Measurements from ENCODE around the gene BUD31.
A peak's percentile ranks its signal among the peaks of the same experiment; 100 is the strongest.
"Not testable (repeated sequence)": the region's sequence is repeated elsewhere in the genome, so short reads cannot be mapped to it uniquely, and the experiment has no call there.

The BUD31 gene

DNA sequence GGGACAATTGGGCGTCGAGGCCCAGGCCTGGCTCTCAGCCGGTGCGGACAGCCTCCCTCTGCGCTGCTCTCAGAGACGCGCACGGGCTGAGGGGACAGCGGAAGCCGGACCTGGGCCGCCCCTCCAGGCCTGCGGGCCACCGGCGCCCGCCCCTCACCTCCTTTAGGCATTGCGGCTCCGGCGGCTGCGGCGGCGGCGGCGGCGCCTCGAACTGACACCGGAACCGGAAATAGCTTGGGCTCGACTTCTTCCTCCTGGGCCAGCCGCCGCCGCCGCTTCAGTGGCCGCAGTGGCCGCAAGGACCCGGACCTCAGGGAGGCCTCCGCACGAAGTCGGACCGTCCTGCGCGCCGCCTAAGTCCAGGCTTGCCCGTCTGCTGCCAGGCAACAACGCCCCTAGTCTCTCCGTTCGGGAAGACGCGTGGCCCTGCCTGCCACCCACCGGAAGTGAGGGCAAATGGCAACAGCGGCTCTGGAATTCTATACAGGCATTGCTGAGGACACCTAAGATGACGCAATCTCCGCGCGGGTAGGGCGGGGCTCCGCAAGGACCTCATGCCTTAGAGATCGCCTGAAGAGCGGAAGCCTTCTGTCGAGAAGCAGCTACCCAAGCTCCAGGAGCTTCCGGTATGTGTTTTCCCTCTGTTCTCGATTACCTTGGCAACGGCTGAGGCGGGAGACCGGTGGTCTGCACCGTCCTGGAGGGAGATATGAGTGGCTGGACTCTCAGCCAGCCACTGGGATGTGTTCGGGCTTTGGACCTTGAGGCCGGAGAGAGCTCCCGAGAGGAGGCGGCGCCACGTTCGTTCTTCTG, at the start of gene BUD31, which contains the start of gene PDAP1:
Gene BUD31 (plus strand): TSS at position 591 of the 813 bp plus-strand sequence. CDS start 2,124 bp downstream, outside the sequence.
Gene PDAP1 (minus strand): TSS at position 219 of the 813 bp plus-strand sequence. CDS start 49 bp downstream, at position 170.
- peak; percentile 91 for DNase-seq (ENCODE audit: low read depth in 2 of 2)

DNA sequence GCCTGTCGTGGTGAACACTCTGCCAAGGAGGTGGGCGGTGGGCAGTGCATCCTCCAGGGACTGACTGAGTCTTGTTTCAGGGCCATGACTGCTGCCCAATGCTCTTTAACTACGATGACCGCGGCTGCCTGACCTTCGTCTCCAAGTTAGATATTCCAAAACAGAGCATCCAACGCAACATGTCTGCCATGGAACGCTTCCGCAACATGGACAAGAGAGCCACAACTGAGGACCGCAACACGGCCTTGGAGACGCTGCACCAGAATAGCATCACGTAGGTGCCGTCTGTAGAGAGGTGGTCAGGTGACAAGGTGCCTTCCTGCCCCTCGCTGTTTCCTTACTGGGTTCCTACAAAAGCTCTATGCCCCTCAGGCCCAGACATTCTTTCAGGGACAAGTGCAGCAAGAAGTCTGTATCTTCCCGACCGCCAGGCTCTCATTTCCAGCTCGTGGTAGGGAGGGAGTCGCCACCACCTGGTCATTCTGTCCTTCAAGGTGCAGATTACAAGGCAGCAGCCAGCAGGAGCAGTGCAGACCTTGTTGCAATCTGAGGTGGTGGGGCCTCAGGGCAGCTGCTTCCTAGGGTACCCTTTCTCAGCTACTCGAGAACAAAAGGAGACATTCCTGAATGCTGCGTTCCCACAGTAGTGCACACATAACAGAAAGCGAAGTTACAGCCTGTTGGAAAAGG, 49.2 kb upstream of the BUD31 start:
- DNase-seq (ENCODE audit: low read depth in 2 of 2): no peak

DNA sequence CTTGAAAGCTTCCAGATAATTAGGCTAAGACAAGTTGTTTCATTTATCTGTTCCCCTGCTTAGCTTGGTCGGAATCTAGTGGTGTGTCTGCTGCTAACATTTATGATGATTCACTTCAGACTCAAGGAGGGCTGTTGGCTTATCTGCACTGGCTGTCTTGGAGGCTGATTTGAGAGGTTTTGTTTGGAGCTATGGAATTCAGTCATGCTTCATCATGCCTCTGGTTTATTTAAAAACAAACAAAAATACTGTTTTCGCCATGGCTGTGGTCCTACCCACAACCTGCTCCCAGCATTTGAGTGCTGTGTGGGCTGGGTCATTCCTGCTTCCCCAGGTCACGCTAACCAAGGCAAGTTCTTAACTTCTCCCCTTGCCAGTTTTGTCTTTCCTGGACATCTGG, 46.0 kb upstream of the BUD31 start:
- DNase-seq (ENCODE audit: low read depth in 2 of 2): no peak

- no peak for DNase-seq (ENCODE audit: low read depth in 2 of 2)
Measured at GRCh38 chr7:99363286-99363685, 45.5 kb upstream of the BUD31 start.

GRCh38 chr7:99365318-99366141, 43.2 kb upstream of the BUD31 start:
- no peak for DNase-seq (ENCODE audit: low read depth in 2 of 2)

- no peak for DNase-seq (ENCODE audit: low read depth in 2 of 2)
Measured at GRCh38 chr7:99366646-99367045, 42.1 kb upstream of the BUD31 start.

DNA sequence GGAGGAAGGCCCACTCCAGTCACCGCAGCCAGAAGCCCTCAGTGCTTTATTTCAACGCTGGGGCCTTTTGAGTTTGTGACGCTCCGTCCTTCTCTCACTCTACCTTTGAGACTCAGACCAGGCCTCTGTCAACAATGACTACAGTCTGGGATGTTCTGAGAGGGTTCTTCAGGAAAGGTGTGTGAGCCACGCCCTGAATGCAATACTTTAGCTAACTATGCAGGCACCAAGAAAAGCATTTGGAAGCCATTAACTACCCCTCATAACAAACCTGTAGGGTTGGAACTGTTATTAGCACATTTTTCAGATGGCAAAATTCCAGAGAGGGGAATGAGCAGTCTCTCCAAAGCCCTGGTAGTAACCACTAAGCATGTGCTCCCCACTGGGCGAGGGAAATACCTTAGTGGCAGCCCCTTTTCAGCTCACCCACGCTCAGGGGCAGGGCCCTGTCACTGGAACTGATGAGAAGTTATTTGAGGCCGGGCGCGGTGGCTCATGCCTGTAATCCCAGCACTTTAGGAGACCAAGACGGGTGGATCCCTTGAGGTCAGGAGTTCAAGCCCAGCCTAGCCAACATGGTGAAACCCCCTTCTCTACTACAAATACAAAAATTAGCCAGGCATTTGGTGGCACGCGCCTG, 39.9 kb upstream of the BUD31 start:
- no peak for DNase-seq (ENCODE audit: low read depth in 2 of 2)

GRCh38 chr7:99369767-99370391, 38.9 kb upstream of the BUD31 start:
- no peak for DNase-seq (ENCODE audit: low read depth in 2 of 2)

DNA sequence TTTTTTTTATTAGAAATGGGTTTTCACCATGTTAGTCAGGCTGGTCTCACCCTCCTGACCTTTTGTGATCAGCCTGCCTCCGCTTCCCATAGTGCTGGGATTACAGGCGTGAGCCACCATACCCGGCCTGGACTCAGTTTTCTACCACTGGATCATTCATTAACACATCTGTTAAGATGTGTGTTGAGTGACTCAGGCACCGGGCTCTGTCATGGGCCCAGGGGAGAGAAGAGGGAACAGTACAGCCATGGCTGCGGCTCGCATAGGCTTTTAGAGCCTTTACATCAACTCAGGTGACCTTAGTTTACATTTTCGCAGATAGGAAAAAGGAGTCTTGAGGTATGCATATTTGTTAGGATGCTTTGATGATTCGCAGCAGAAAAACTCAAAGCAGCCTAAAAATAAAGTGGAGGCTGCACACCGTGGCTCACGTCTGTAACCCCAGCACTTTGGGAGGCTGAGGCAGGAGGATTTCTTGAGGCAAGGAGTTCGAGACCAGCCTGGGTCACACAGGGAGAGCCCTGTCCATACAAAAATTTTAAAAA, 37.3 kb upstream of the BUD31 start:
- no peak for DNase-seq (ENCODE audit: low read depth in 2 of 2)

DNA sequence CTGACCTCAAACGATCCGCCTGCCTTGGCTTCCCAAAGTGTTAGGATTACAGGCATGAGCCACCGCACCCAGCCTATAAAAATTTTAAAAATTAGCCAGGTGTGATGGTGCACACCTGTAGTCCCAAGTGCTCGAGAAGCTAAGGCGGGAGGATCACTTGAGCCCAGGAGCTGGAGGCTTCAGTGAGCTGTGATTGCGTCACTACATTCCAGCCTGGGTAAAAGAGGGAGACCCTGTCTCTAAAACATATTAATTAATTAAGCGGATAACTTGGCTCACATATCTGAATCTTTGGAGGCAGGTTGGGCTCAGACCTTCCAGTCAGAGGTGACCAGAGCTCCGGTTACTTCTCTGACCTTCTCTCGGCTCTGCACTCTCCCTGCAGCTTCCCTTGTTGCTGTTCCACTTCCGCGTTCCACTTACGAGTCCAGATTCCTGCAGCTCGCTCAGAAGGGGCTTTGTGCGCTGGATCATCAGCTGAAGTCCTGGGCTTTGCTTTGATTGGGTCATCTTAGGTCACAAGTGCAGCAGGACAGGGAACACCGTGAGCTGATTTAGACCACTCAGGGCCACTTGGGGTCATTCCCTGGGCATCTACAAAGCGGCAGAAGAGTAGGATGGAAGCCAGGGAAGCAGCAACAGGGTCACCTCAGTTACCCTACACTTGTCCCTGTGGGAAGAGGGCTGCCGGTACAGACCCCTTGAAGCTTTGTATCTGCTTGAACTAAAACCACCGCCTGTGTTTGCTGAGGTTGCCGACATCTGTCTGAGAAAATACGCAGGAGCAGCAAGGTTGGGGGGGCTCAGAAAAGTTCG, 36.3 kb upstream of the BUD31 start:
- DNase-seq (ENCODE audit: low read depth in 2 of 2): no peak

- no peak for DNase-seq (ENCODE audit: low read depth in 2 of 2)
Measured at GRCh38 chr7:99373091-99374066, 35.4 kb upstream of the BUD31 start.

GRCh38 chr7:99374111-99375064, 34.4 kb upstream of the BUD31 start, which contains the start of gene ARPC1B:
Gene ARPC1B (plus strand): TSS chr7:99374730. CDS start chr7:99385715, 10,985 bp downstream.
- DNase-seq (ENCODE audit: low read depth in 2 of 2): peak; percentile 67 to 72

GRCh38 chr7:99375070-99375807, 33.5 kb upstream of the BUD31 start:
- DNase-seq (ENCODE audit: low read depth in 2 of 2): no peak

DNA sequence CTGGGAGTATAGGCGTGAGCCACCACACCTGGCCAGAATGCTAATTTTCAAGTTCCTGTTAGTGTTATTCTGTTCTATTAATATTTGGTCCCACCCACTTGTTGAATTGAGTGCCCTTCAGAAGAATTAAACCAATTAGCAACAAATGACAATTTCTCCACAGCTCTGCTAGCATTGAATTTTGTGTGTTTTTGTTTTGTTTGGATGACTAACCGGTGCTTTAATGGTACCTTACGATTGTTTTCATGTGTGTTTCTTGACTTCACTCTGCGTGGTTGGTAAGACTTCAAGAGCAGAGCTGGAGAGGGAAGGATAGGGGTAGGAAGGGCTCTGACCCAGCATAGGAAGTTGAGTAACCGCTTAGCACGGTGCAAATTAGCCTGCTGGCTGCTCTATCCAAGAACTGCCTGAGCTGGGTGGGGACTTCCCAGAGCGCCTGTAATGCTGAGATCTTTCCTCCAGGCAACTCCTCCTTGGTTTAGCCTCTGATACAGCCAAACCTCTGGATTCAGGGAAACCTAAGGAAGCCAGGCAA, 29.7 kb upstream of the BUD31 start:
- DNase-seq (ENCODE audit: low read depth in 2 of 2): no peak

DNA sequence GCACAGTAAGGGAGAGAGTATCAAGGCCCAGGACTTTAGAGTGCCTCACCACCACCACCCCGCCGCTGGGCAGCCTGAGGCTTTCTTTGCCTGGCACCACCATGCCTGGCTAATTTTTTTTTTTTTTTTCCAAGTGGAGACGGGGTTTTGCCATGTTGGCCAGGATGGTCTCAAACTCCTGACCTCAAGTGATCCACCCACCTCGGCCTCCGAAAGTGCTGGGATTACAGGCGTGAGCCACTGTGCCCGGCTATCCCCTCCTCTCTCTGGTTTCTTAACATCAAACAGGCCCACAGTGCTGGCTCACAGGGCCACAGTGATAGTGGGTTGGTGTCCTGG, 29.1 kb upstream of the BUD31 start:
- not testable (repeated sequence) for DNase-seq (ENCODE audit: low read depth in 2 of 2)

- DNase-seq (ENCODE audit: low read depth in 2 of 2): no peak
Measured at GRCh38 chr7:99380032-99380822, 28.5 kb upstream of the BUD31 start.
